Measurements from ENCODE around the gene POLR2C.
"Not testable (repeated sequence)": the region's sequence is repeated elsewhere in the genome, so short reads cannot be mapped to it uniquely, and the experiment has no call there.

The POLR2C gene

DNA sequence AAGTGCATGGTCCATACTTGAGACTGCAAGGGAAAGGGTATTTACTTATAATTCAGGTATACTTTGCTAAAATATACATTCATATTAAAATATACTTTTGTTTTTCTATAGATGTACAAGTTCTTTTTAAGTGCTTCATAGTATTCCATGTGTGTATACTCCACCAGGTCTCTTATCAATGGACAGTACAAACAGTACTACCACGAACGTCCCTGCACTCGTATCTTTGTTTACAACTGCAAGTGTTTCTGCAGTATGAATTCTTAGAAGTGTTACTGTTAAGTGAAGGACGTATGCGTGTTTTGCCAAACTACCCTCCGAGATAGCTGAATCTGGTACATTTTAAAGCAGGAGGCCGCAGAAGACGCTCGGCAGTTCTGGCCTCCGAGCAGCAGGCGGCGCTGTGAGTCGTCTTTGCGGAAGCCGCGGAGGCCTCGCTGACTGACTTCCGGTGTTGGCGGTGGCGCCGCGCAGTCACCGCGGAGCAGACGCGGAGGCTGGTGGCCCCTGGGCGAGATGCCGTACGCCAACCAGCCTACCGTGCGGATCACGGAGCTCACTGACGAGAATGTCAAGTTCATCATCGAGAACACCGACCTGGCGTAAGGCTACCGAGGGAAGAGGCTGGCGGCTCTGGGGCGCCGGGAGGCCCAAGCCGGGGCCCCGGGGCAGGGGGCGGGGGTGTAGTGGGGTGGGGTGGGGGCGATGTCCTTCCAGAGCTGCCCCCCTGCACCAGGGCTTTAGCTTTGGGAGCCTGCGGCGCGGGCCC, at the start of gene POLR2C:
Gene POLR2C (plus strand): TSS at position 471 of the 769 bp plus-strand sequence. CDS start 46 bp downstream, at position 517.
- DNase-seq (ENCODE audit: low read depth): peak; percentile 84

- DNase-seq (ENCODE audit: low read depth): no peak
Observed at GRCh38 chr16:57413301-57413730, 49.2 kb upstream of the POLR2C start.

GRCh38 chr16:57413733-57414132, 48.7 kb upstream of the POLR2C start:
- DNase-seq (ENCODE audit: low read depth): no peak

DNA sequence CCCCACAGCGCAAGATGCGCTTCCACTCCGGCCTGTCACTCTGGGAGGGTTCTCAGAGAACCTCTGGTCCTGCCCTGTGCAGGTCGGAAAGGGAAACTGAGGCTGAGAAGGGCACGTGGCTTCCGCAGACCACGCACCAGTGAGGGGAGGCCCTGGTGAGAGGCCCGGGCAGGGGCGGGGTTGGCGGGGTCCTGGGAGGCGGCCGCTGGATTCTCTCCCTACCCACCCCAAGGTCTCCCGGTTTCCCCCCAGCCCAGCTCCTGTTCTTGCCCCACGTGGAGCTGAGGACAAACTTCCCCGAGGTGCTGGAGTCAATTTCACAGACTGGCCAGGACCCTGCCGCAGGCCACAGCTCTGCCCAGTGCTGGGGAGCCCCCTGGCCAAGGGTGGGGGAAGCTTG, 46.4 kb upstream of the POLR2C start:
- DNase-seq (ENCODE audit: low read depth): no peak

DNA sequence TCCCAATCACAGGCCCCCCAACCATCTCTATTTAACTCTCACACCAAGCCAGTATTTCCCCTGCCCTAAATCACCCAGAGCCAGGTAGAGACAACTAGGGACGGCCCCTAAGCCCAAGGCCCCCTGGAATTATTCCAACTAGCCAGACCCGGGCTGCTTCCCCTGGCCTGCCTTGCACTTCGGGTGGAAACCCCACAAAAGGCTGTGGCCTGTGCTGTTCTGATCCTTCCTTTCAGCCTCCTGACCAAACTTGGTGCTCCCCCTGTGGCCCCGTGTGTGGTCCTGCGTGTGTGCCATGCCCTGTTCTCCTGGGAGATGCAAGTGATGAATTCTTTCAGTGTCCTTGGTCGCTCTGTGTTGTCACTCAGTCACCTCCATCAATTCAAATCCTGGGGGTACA, 43.0 kb upstream of the POLR2C start:
- no peak for DNase-seq (ENCODE audit: low read depth)

- DNase-seq (ENCODE audit: low read depth): peak; percentile 67
Observed at GRCh38 chr16:57422026-57422944, 40.2 kb upstream of the POLR2C start.

DNA sequence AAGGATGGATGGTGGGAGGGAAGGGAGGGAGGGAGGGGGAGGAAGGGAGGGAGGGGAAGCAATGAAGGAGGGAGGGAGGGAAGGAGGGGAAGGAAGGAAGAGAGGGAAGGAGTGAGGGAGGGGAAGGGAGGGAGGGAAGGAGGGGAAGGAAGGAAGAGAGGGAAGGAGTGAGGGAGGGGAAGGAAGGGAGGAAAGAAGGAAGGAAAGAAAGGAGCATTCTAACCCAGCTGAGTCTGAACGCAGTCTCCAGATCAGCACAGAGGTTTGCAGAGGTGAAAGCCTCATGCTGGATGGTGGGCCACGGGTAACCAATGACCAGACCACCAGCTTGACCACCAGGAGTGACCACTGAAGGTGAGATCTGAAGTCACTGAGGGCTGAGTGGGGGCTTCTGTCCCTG, 39.3 kb upstream of the POLR2C start:
- DNase-seq (ENCODE audit: low read depth): no peak

GRCh38 chr16:57424583-57424982, 37.9 kb upstream of the POLR2C start:
- no peak for DNase-seq (ENCODE audit: low read depth)

DNA sequence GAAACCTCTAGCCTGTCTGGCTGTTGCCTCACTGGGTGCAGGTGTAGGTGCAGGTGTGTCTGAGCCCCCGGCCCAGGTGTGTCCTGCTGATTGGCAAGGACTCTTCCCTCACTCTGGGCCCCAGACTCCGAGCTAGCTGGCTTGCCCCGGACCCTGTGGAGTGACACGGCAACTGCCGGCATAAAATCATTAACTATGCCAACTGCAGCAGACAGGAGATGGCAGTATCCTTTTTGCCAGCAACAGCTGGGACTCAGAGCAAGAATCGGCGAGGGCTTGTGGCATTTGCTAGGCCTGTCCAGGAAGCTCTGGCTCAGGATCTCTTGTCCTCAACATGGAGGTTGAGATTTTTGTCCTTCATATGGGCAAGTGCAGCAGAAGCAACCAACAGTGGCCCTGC, 36.1 kb upstream of the POLR2C start:
- DNase-seq (ENCODE audit: low read depth): no peak

GRCh38 chr16:57427307-57427706, 35.2 kb upstream of the POLR2C start:
- DNase-seq (ENCODE audit: low read depth): no peak

DNA sequence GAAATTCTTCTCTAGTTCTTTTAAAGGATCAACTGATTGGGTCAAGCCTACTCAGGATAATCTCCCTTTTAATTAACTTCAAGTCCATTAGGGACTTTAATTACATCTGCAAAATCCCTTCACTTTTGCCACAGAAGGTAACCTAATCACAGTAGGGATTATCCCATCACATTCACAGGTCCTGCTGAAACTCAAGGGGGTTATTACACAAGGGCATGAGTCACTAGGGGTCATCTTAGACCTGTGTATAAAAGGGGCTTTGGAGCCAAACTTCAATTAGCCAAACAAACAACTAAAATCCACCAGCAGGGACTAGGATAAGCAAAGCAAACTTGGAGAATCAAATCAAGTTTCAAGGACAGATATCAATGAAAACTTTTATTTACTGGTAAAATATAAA, 34.7 kb upstream of the POLR2C start:
- DNase-seq (ENCODE audit: low read depth): peak; percentile 13

- DNase-seq (ENCODE audit: low read depth): no peak
Observed at GRCh38 chr16:57430955-57431354, 31.5 kb upstream of the POLR2C start.

- no peak for DNase-seq (ENCODE audit: low read depth)
Observed at GRCh38 chr16:57432505-57432904, 30.0 kb upstream of the POLR2C start.

GRCh38 chr16:57432989-57433388, 29.5 kb upstream of the POLR2C start:
- no peak for DNase-seq (ENCODE audit: low read depth)

DNA sequence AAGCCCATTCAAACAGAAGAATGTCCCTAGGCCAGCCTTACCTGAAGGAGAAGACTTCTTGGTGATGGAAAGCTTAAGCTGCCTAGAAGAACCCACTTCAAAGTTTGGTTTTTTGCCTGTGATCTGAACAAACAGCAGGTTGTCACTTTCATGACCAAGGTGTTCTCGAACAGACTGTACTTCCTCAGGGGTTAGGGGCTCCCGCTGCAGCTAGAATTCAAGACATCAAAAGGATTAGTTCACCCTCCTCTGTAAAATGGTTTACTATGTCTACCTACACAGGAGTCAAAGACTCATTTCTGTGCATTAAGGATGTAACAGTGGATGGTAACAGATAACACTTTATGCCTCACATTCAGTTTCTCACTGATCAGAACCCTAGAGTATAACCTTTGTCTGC, 28.5 kb upstream of the POLR2C start:
- DNase-seq (ENCODE audit: low read depth): no peak

DNA sequence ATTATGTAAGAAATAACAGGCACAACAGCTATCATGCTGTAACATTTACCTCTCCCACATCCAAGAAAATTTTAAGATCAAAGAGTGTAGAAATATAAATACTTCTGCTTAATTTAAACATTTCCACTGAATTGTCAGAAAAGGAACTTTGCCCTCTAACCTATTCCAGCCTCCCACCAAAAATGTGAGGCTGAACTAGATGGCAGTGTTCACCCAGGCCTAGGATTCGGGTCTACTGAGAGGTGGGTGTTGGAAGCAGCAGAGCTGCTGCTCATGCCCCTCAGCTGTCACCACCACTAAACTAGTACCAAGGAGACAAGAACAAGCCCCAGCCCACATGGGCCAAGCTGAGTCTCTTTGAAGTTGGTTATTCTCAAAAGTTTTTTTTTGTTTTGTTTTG, 26.6 kb upstream of the POLR2C start:
- DNase-seq (ENCODE audit: low read depth): no peak

- DNase-seq (ENCODE audit: low read depth): not testable (repeated sequence)
Observed at GRCh38 chr16:57439947-57440346, 22.5 kb upstream of the POLR2C start.

- not testable (repeated sequence) for DNase-seq (ENCODE audit: low read depth)
Observed at GRCh38 chr16:57440551-57440950, 21.9 kb upstream of the POLR2C start.

DNA sequence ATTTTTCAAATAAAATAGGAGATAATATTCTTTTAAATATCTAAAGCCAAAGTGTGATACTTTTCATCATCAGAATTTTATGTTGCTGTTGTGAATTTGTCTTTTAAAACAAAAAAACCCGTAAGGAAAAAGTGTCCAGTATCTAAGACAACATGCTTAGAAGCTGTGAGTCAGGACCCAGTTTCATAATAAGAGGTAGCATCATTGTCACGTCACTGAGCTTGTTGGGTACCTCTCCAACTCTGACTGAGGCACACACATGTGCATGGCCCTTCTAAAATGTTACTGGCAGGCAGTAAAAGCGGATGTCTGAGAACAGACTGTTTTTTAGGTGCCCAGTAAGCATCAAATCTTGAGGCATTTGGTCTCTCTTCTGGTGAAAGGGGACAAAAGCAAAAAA, 17.8 kb upstream of the POLR2C start:
- peak; percentile 60 for DNase-seq (ENCODE audit: low read depth)

- DNase-seq (ENCODE audit: low read depth): no peak
Observed at GRCh38 chr16:57445510-57445909, 17.0 kb upstream of the POLR2C start.

DNA sequence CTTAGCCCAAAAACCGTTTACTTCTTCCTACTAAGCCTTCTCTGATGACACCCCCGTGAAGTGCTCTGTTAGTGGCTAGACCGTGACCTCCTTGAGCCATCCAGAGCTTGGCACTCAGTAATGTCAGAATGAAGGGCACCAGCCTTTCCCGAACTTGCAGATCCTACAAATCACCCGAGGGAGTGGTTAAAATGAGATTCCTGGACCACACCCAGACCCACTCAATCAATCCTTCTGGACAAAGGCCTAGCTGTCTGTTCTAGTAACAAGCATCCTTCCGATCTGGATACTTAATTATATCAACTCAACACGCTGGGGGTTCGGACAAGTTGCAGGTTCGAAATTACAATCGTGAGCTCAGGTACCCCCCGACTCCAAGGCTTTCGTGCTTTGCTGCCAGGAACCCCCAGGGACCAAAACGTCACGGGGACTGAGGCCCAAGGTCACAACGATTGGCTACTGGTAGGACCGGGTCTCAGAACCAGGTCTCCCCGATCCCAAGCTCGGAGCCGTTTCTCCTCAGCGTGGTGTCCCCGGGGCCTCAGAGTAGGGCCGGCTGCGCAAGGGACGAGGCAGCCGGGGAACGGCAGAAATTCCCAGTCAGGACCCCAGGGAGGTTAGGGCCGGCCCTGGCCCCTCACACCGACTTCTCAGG, 15.8 kb upstream of the POLR2C start:
- DNase-seq (ENCODE audit: low read depth): peak; percentile 27

GRCh38 chr16:57447186-57447962, 15.1 kb upstream of the POLR2C start, which contains the start of the genes CIAPIN1 and COQ9:
Gene CIAPIN1 (minus strand): TSS chr16:57447385. CDS start chr16:57440928, 6,457 bp downstream.
Gene COQ9 (plus strand): TSS chr16:57447479. CDS start chr16:57447506, 27 bp downstream.
- peak; percentile 91 for DNase-seq (ENCODE audit: low read depth)

All from fibroblast of gingiva (primary cell).